Memory B cell (primary cell): ENCODE results near the gene GNB1.
"Not testable (repeated sequence)": the region's sequence is repeated elsewhere in the genome, so short reads cannot be mapped to it uniquely, and the experiment has no call there.

ENCODE experiments used
- ATAC-seq: fragments of 150-1000 bp; cut with Tn5 transposase; 2 replicates; pipeline ENCODE4 v1.10.0; 2021; ENCODE audit warnings: low read depth, mild to moderate bottlenecking, moderate library complexity
- DNase-seq, 2 donors: peaks; one replicate each; pipeline ENCODE4 v3.0.0; 2022; ENCODE audit warnings: low spot score in 2 of 2
- H3K27ac Mint-ChIP-seq: one replicate; pipeline ENCODE4 v1.8.0; 2022; ENCODE audit warnings: mild to moderate bottlenecking, moderate library complexity, mixed read lengths
- H3K27me3 Mint-ChIP-seq: one replicate; pipeline ENCODE4 v1.8.0; 2022; ENCODE audit warnings: mixed read lengths
- H3K36me3 Mint-ChIP-seq: one replicate; pipeline ENCODE4 v1.8.0; 2022; ENCODE audit warnings: mild to moderate bottlenecking, mixed read lengths
- H3K4me1 Mint-ChIP-seq: one replicate; pipeline ENCODE4 v1.8.0; 2022; ENCODE audit warnings: mixed read lengths
- H3K4me3 Mint-ChIP-seq: one replicate; pipeline ENCODE4 v1.8.0; 2022; ENCODE audit warnings: mild to moderate bottlenecking, moderate library complexity, mixed read lengths
- H3K9me3 Mint-ChIP-seq: one replicate; pipeline ENCODE4 v1.8.0; 2022; ENCODE audit warnings: mixed read lengths

GNB1 gene

GRCh38 chr1:1876335-1876930, 14.5 kb downstream of the GNB1 start:
- Mint-ChIP-seq H3K4me3 (peak overlapping the region; percentile 62), H3K27me3 (no peaks in the 10 kb centered on the region), H3K27ac (peak overlapping the region; percentile 36), H3K4me1 (peaks cover 58% of the 10 kb centered on the region), H3K36me3 (peaks cover 27% of the 10 kb centered on the region), H3K9me3 (no peaks in the 10 kb centered on the region)
- no peak for ATAC-seq
- no peak for DNase-seq

GRCh38 chr1:1875932-1876331, 15.0 kb downstream of the GNB1 start:
- ATAC-seq (no peak), DNase-seq (no peak)
- no peaks in the 10 kb centered on the region for H3K9me3 Mint-ChIP-seq
- peaks cover 56% of the 10 kb centered on the region for H3K4me1 Mint-ChIP-seq
- peak overlapping the region; percentile 36 for H3K27ac Mint-ChIP-seq
- H3K27me3 Mint-ChIP-seq, result no peaks in the 10 kb centered on the region
- H3K36me3 Mint-ChIP-seq, result peaks cover 28% of the 10 kb centered on the region
- H3K4me3 Mint-ChIP-seq, result peak overlapping the region; percentile 62

GRCh38 chr1:1874901-1875300, 16.0 kb downstream of the GNB1 start:
- no peak for ATAC-seq
- Mint-ChIP-seq H3K27me3 (no peaks in the 10 kb centered on the region), H3K27ac (no peak overlapping the region), H3K36me3 (peaks cover 30% of the 10 kb centered on the region), H3K4me3 (no peak overlapping the region), H3K4me1 (peaks cover 60% of the 10 kb centered on the region), H3K9me3 (no peaks in the 10 kb centered on the region)
- no peak for DNase-seq

GRCh38 chr1:1873186-1873585, 17.7 kb downstream of the GNB1 start:
- DNase-seq, result no peak
- Mint-ChIP-seq H3K4me1 (peaks cover 60% of the 10 kb centered on the region), H3K9me3 (no peaks in the 10 kb centered on the region), H3K36me3 (peaks cover 23% of the 10 kb centered on the region), H3K27ac (peak overlapping the region; percentile 54), H3K27me3 (no peaks in the 10 kb centered on the region), H3K4me3 (no peak overlapping the region)
- ATAC-seq, result no peak

GRCh38 chr1:1872329-1872994, 18.4 kb downstream of the GNB1 start:
- no peak overlapping the region for H3K4me3 Mint-ChIP-seq
- H3K4me1 Mint-ChIP-seq, result peaks cover 58% of the 10 kb centered on the region

GRCh38 chr1:1869469-1869868, 21.4 kb downstream of the GNB1 start:
- Mint-ChIP-seq H3K4me1 (peaks cover 57% of the 10 kb centered on the region), H3K27me3 (no peaks in the 10 kb centered on the region), H3K9me3 (no peaks in the 10 kb centered on the region), H3K36me3 (peaks cover 17% of the 10 kb centered on the region), H3K4me3 (no peak overlapping the region), H3K27ac (peak overlapping the region; percentile 10)
- DNase-seq (no peak), ATAC-seq (peak; percentile 61)

More at GRCh38 chr1:1872329-1872994, 18.4 kb downstream of the GNB1 start:
- no peaks in the 10 kb centered on the region for H3K9me3 Mint-ChIP-seq
- peaks cover 20% of the 10 kb centered on the region for H3K36me3 Mint-ChIP-seq
- H3K27ac Mint-ChIP-seq, result peak overlapping the region; percentile 54
- DNase-seq, result no peak
- ATAC-seq, result no peak
- H3K27me3 Mint-ChIP-seq, result no peaks in the 10 kb centered on the region

- Mint-ChIP-seq H3K36me3 (peaks cover 7% of the 10 kb centered on the region), H3K4me1 (peaks cover 58% of the 10 kb centered on the region), H3K4me3 (no peak overlapping the region)
Measured at GRCh38 chr1:1867164-1867563, 23.7 kb downstream of the GNB1 start.

GRCh38 chr1:1862905-1863547, 27.9 kb downstream of the GNB1 start:
- Mint-ChIP-seq H3K4me3 (peak overlapping the region; percentile 59), H3K9me3 (no peaks in the 10 kb centered on the region)

More at GRCh38 chr1:1867164-1867563, 23.7 kb downstream of the GNB1 start:
- H3K9me3 Mint-ChIP-seq, result no peaks in the 10 kb centered on the region
- no peak for DNase-seq
- no peak for ATAC-seq
- H3K27ac Mint-ChIP-seq, result no peak overlapping the region
- no peaks in the 10 kb centered on the region for H3K27me3 Mint-ChIP-seq

GRCh38 chr1:1861761-1862310, 29.1 kb downstream of the GNB1 start:
- H3K9me3 Mint-ChIP-seq, H3K27me3 Mint-ChIP-seq, DNase-seq, ATAC-seq, H3K27ac Mint-ChIP-seq, H3K4me3 Mint-ChIP-seq, H3K36me3 Mint-ChIP-seq: not testable (repeated sequence)
- peaks cover 49% of the 10 kb centered on the region for H3K4me1 Mint-ChIP-seq

More at GRCh38 chr1:1862905-1863547, 27.9 kb downstream of the GNB1 start:
- H3K27ac Mint-ChIP-seq, result peak overlapping the region; percentile 84
- no peaks in the 10 kb centered on the region for H3K27me3 Mint-ChIP-seq
- H3K4me1 Mint-ChIP-seq, result peaks cover 49% of the 10 kb centered on the region
- H3K36me3 Mint-ChIP-seq, result peaks cover 4% of the 10 kb centered on the region
- DNase-seq, result no peak
- no peak for ATAC-seq

GRCh38 chr1:1861339-1861730, 29.6 kb downstream of the GNB1 start:
- H3K4me3 Mint-ChIP-seq, result no peak overlapping the region
- peaks cover 51% of the 10 kb centered on the region for H3K4me1 Mint-ChIP-seq
- H3K27me3 Mint-ChIP-seq, result no peaks in the 10 kb centered on the region
- ATAC-seq, result no peak
- no peaks in the 10 kb centered on the region for H3K9me3 Mint-ChIP-seq
- DNase-seq, result no peak
- H3K27ac Mint-ChIP-seq, result no peak overlapping the region
- H3K36me3 Mint-ChIP-seq, result peaks cover 4% of the 10 kb centered on the region

- H3K27ac Mint-ChIP-seq, result peak overlapping the region; percentile 84
- H3K4me3 Mint-ChIP-seq, result peak overlapping the region; percentile 41
- DNase-seq, H3K27me3 Mint-ChIP-seq, H3K9me3 Mint-ChIP-seq, ATAC-seq, H3K36me3 Mint-ChIP-seq: not testable (repeated sequence)
- H3K4me1 Mint-ChIP-seq, result peaks cover 49% of the 10 kb centered on the region
Measured at GRCh38 chr1:1859970-1860697, 30.8 kb downstream of the GNB1 start.

- ATAC-seq (no peak), DNase-seq (no peak)
- peak overlapping the region; percentile 11 for H3K4me3 Mint-ChIP-seq
- no peaks in the 10 kb centered on the region for H3K27me3 Mint-ChIP-seq
- H3K9me3 Mint-ChIP-seq, result no peaks in the 10 kb centered on the region
- H3K36me3 Mint-ChIP-seq, result peaks cover 2% of the 10 kb centered on the region
- H3K27ac Mint-ChIP-seq, result no peak overlapping the region
- peaks cover 48% of the 10 kb centered on the region for H3K4me1 Mint-ChIP-seq
Measured at GRCh38 chr1:1858382-1859086, 32.4 kb downstream of the GNB1 start.

GRCh38 chr1:1857096-1857703, 33.7 kb downstream of the GNB1 start:
- ATAC-seq (peak; percentile 51), DNase-seq (no peak)
- Mint-ChIP-seq H3K4me3 (no peak overlapping the region), H3K36me3 (peaks cover 8% of the 10 kb centered on the region), H3K27ac (peak overlapping the region; percentile 46), H3K27me3 (no peaks in the 10 kb centered on the region), H3K9me3 (no peaks in the 10 kb centered on the region), H3K4me1 (peaks cover 43% of the 10 kb centered on the region)
